ENCODE results near the gene GRIK4.

- TF ChIP-seq CTCF (conservative IDR thresholded peaks at IDR 0.05 in 1 of 2, IDR thresholded peaks at IDR 0.05 in 1 of 2; ENCODE audit: extremely low read depth in 1 of 2, insufficient read depth in 1 of 2, low read depth in 1 of 2, low read length in 2 of 2) (no peak), EZH2 (IDR thresholded peaks at IDR 0.05; ENCODE audit: borderline replicate concordance, low read length) (no peak)
Observed at GRCh38 chr11:120549346-120549745, 37.8 kb downstream of the GRIK4 start.

Data from mammary epithelial cell (primary cell).